Measurements from ENCODE around the gene GNE. TPM values are rescaled to one million over a fixed set of nuclear protein-coding genes. Genes with fewer than 3 reads are reported as not detected.
A peak's percentile ranks its signal among the peaks of the same experiment; 100 is the strongest.

The GNE gene
- total and polyA plus RNA-seq, 10 of the 15 experiments (the other 5 are each of a cell fraction or from before 2014, with no cell fraction given) = 4.1 to 13.6 (median 10.7) TPM

DNA sequence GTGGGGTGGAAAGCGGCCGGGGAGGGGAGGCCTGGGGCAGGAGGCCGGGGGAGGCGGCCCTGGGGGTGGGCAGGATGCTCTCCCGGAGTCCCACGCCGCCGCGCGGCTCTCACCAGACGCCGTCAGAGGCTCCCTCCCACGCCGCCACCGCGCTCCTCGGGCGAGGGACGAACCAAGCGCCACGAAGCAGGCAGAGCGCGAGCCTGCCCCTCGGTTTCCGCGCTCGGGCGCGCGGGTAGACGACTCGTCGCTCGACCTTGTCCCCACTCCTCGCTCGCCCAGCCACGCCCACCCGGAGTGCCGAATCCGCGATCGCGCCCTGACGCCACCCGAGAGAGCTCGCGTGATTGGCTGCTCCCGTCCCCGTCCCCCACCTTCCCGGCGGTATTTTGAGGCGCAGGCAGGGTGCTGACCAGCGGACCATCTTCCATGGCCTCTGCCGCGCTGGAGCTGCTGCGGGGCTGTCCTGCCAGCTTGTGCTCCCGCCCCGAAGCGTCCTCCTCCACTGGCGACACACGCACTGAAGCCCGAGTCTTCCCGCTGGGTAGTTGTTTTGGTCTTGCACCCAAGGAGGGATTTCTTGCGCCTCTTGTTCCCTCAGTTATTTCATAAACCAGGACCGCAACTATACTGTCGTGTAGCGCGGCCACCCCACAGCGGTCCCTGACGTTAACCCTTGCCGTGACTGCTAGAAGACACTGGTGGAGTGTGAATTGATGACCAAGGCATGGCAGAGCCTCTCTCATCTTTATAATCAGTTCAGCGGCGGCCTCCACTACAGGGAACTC, at the start of gene GNE (continued):
- TF ChIP-seq, protein P1, sequence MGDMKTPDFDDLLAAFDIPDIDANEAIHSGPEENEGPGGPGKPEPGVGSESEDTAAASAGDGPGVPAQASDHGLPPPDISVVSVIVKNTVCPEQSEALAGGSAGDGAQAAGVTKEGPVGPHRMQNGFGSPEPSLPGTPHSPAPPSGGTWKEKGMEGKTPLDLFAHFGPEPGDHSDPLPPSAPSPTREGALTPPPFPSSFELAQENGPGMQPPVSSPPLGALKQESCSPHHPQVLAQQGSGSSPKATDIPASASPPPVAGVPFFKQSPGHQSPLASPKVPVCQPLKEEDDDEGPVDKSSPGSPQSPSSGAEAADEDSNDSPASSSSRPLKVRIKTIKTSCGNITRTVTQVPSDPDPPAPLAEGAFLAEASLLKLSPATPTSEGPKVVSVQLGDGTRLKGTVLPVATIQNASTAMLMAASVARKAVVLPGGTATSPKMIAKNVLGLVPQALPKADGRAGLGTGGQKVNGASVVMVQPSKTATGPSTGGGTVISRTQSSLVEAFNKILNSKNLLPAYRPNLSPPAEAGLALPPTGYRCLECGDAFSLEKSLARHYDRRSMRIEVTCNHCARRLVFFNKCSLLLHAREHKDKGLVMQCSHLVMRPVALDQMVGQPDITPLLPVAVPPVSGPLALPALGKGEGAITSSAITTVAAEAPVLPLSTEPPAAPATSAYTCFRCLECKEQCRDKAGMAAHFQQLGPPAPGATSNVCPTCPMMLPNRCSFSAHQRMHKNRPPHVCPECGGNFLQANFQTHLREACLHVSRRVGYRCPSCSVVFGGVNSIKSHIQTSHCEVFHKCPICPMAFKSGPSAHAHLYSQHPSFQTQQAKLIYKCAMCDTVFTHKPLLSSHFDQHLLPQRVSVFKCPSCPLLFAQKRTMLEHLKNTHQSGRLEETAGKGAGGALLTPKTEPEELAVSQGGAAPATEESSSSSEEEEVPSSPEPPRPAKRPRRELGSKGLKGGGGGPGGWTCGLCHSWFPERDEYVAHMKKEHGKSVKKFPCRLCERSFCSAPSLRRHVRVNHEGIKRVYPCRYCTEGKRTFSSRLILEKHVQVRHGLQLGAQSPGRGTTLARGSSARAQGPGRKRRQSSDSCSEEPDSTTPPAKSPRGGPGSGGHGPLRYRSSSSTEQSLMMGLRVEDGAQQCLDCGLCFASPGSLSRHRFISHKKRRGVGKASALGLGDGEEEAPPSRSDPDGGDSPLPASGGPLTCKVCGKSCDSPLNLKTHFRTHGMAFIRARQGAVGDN (IDR thresholded peaks at IDR 0.05) = 0 out of 2 replicates have a peak, but pooled peaks have one; percentile 51
- TF ChIP-seq, protein P2, sequence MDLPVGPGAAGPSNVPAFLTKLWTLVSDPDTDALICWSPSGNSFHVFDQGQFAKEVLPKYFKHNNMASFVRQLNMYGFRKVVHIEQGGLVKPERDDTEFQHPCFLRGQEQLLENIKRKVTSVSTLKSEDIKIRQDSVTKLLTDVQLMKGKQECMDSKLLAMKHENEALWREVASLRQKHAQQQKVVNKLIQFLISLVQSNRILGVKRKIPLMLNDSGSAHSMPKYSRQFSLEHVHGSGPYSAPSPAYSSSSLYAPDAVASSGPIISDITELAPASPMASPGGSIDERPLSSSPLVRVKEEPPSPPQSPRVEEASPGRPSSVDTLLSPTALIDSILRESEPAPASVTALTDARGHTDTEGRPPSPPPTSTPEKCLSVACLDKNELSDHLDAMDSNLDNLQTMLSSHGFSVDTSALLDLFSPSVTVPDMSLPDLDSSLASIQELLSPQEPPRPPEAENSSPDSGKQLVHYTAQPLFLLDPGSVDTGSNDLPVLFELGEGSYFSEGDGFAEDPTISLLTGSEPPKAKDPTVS (IDR thresholded peaks at IDR 0.05; ENCODE audit: low read depth, low read length) = no peak
- TF ChIP-seq SUZ12 (IDR thresholded peaks at IDR 0.05; ENCODE audit: unreplicated experiment) (no peak), IKZF2 (IDR thresholded peaks at IDR 0.05) (peak in 1 of 2 experiments; percentile 23; a peak in 1 of 4 replicates), STAT1 (conservative IDR thresholded peaks at IDR 0.05) (no peak; the same call in 1 of the 2 replicates), GABPA (IDR thresholded peaks at IDR 0.05; ENCODE audit: low read depth) (no peak), KAT2A (conservative IDR thresholded peaks at IDR 0.05; ENCODE audit: control insufficient read depth, low read depth, low read length) (no peak), POLR2A (IDR thresholded peaks at IDR 0.05; ENCODE audit: low read depth, low read length) (peak; percentile 96), ZNF24 (IDR thresholded peaks at IDR 0.05) (0 out of 2 replicates have a peak, but pooled peaks have one; percentile 31), FOXM1 (IDR thresholded peaks at IDR 0.05; ENCODE audit: low read depth, low read length) (no peak; the same call in 1 of the 2 replicates), ZNF384 (IDR thresholded peaks at IDR 0.05; ENCODE audit: borderline replicate concordance, low read depth, low read length) (peak; percentile 35; the same call in 1 of the 2 replicates), SIX5 (IDR thresholded peaks at IDR 0.05; ENCODE audit: low read depth, low read length, severe bottlenecking) (peak; percentile 50), NRF1 (conservative IDR thresholded peaks at IDR 0.05; ENCODE audit: low read depth, low read length) (no peak), ZSCAN29 (IDR thresholded peaks at IDR 0.05) (no peak), KLF5 (IDR thresholded peaks at IDR 0.05; ENCODE audit: partially characterized antibody) (peak; percentile 20), HDAC6 (IDR thresholded peaks at IDR 0.05; ENCODE audit: unreplicated experiment) (no peak), TCF12 (IDR thresholded peaks at IDR 0.05; ENCODE audit: low read depth, low read length) (0 out of 2 replicates have a peak, but pooled peaks have one; percentile 62), SMAD1 (IDR thresholded peaks at IDR 0.05; ENCODE audit: low read depth, partially characterized antibody) (no peak)
- TF ChIP-seq, protein P3, sequence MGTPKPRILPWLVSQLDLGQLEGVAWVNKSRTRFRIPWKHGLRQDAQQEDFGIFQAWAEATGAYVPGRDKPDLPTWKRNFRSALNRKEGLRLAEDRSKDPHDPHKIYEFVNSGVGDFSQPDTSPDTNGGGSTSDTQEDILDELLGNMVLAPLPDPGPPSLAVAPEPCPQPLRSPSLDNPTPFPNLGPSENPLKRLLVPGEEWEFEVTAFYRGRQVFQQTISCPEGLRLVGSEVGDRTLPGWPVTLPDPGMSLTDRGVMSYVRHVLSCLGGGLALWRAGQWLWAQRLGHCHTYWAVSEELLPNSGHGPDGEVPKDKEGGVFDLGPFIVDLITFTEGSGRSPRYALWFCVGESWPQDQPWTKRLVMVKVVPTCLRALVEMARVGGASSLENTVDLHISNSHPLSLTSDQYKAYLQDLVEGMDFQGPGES (IDR thresholded peaks at IDR 0.05) = peak; percentile 53; the same call in 1 of the 2 replicates
- TF ChIP-seq, protein P4, sequence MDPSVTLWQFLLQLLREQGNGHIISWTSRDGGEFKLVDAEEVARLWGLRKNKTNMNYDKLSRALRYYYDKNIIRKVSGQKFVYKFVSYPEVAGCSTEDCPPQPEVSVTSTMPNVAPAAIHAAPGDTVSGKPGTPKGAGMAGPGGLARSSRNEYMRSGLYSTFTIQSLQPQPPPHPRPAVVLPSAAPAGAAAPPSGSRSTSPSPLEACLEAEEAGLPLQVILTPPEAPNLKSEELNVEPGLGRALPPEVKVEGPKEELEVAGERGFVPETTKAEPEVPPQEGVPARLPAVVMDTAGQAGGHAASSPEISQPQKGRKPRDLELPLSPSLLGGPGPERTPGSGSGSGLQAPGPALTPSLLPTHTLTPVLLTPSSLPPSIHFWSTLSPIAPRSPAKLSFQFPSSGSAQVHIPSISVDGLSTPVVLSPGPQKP (IDR thresholded peaks at IDR 0.05; ENCODE audit: low read depth, low read length) = no peak; the same call in 1 of the 2 replicates

All from GM12878 (cell line).